ENCODE measurements around the gene GRHL1. TPM values are rescaled to one million over a fixed set of nuclear protein-coding genes. Genes with fewer than 3 reads are reported as not detected.
"Not testable (repeated sequence)": the region's sequence is repeated elsewhere in the genome, so short reads cannot be mapped to it uniquely, and the experiment has no call there.

Gene GRHL1
- total and polyA plus RNA-seq, 9 donors, result 0.18 to 2.4 (median 0.63) TPM; not detected in 1

DNA sequence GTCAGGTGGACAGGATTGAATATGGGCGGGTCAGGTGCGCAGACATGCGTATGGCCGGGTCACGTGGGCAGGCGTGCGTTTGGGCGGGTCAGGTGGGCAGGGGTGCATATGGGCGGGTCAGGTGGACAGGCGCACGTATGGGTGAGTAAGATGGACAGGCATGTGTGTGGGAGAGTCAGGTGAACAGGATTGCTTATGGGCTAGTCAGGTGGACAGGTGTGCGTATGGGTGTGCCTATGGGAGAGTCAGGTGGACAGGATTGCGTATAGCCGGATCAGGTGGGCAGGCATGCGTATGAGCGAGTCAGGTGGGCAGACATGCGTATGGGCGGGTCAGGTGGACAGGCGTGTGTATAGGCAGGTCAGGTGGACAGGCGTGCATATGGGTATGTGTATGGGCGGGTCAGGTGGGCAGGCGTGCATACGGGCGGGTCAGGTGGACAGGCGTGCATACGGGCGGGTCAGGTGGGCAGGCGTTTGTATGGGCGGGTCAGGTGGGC, 61.5 kb downstream of the GRHL1 start:
- no peak for TF ChIP-seq POLR2A (IDR thresholded peaks at IDR 0.05)
- TF ChIP-seq, protein P1, sequence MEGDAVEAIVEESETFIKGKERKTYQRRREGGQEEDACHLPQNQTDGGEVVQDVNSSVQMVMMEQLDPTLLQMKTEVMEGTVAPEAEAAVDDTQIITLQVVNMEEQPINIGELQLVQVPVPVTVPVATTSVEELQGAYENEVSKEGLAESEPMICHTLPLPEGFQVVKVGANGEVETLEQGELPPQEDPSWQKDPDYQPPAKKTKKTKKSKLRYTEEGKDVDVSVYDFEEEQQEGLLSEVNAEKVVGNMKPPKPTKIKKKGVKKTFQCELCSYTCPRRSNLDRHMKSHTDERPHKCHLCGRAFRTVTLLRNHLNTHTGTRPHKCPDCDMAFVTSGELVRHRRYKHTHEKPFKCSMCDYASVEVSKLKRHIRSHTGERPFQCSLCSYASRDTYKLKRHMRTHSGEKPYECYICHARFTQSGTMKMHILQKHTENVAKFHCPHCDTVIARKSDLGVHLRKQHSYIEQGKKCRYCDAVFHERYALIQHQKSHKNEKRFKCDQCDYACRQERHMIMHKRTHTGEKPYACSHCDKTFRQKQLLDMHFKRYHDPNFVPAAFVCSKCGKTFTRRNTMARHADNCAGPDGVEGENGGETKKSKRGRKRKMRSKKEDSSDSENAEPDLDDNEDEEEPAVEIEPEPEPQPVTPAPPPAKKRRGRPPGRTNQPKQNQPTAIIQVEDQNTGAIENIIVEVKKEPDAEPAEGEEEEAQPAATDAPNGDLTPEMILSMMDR (IDR thresholded peaks at IDR 0.05), result no peak
- Histone ChIP-seq H3K4me3 (no peak overlapping the region), H3K27ac (no peak overlapping the region), H3K9me3 (no peaks in the 10 kb centered on the region), H3K36me3 (no peaks in the 10 kb centered on the region), H3K4me1 (ENCODE audit: insufficient read depth) (peaks cover 17% of the 10 kb centered on the region), H3K27me3 (no peaks in the 10 kb centered on the region)
- intact Hi-C loops (cut with DNase I), result no loop called here
- peak in 1 of 5 donors; percentile 23 for DNase-seq
- WGBS, 3 donors, result 89 to 92% (median 89%) methylated on average over 29 of the region's 29 CpGs

DNA sequence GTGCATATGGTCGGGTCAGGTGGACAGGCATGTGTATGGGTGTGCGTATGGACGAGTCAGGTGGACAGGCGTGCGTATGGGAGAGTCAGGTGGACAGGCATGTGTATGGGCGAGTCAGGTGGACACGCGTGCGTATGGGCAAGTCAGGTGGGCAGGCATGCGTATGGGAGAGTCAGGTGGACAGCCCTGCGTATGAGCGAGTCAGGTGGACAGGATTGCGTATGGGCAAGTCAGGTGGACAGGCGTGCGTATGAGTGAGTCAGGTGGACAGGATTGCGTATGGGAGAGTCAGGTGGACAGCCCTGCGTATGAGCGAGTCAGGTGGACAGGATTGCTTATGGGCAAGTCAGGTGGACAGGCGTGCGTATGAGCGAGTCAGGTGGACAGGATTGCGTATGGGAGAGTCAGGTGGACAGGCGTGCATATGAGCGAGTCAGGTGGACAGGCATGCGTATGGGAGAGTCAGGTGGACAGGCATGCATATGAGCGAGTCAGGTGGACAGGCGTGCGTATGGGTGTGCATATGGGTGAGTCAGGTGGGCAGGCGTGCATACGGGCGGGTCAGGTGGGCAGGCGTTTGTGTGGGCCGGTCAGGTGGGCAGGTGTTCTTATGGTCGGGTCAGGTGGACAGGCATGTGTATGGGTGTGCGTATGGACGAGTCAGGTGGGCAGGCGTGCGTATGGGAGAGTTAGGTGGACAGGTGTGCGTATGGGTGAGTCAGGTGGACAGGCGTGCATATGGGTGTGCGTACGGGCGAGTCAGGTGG, 62.3 kb downstream of the GRHL1 start:
- H3K36me3 ChIP-seq; H3K27ac ChIP-seq; H3K9me3 ChIP-seq; H3K4me3 ChIP-seq; intact Hi-C loops (cut with DNase I); H3K27me3 ChIP-seq: not testable (repeated sequence)
- WGBS, 3 donors, result 91 to 94% (median 93%) methylated on average over 43 of the region's 43 CpGs
- H3K4me1 ChIP-seq (ENCODE audit: insufficient read depth), result peaks cover 20% of the 10 kb centered on the region
- DNase-seq, result peak in 1 of 5 donors; percentile 26

DNA sequence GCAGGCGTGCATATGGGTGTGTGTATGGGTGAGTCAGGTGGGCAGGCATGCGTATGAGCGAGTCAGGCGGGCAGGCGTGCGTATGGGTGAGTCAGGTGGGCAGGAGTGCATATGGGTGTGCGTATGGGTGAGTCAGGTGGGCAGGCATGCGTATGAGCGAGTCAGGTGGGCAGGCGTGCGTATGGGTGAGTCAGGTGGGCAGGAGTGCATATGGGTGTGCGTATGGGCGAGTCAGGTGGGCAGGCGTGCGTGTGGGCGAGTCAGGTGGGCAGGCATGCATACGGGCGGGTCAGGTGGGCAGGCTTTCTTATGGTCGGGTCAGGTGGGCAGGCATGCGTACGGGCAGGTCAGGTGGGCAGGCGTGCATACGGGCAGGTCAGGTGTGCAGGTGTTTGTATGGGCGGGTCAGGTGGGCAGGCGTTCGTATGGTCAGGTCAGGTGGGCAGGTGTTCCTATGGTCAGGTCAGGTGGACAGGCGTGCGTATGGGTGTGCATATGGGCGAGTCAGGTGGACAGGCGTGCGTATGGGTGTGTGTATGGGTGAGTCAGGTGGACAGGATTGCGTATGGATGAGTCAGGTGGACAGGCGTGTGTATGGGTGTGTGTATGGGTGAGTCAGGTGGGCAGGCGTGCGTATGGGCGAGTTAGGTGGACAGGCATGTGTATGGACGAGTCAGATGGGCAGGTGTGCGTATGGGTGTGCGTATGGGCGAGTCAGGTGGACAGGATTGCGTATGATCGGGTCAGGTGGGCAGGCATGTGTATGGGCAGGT, 63.1 kb downstream of the GRHL1 start:
- no peak for DNase-seq
- Histone ChIP-seq H3K4me3 (no peak overlapping the region), H3K27ac (no peak overlapping the region), H3K9me3 (no peaks in the 10 kb centered on the region), H3K4me1 (ENCODE audit: insufficient read depth) (peaks cover 19% of the 10 kb centered on the region), H3K36me3 (no peaks in the 10 kb centered on the region), H3K27me3 (no peaks in the 10 kb centered on the region)
- WGBS, 3 donors, result 91 to 94% (median 91%) methylated on average over 42 of the region's 42 CpGs
- intact Hi-C loops (cut with DNase I), result no loop called here
- TF ChIP-seq, protein P1 (IDR thresholded peaks at IDR 0.05), result no peak

DNA sequence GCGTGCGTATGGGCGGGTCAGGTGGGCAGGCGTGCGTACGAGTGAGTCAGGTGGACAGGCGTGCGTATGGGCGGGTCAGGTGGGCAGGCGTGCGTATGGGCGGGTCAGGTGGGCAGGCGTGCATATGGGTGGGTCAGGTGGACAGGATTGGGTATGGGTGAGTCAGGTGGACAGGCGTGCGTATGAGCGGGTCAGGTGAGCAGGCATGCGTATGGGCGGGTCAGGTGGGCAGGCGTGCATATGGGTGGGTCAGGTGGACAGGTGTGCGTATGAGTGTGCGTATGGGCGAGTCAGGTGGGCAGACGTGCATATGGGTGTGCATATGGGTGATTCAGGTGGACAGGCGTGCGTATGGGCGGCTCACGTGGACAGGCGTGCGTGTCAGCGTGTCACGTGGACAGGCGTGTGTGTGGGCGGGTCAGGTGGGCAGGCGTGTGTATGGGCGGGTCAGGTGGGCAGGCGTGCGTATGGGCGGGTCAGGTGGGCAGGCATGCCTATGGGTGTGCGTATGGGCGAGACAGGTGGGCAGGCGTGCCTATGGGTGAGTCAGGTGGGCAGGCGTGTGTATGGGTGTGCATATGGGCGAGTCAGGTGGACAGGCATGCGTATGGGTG, 64.0 kb downstream of the GRHL1 start:
- H3K27me3 ChIP-seq; intact Hi-C loops (cut with DNase I); H3K27ac ChIP-seq; H3K9me3 ChIP-seq; H3K36me3 ChIP-seq; H3K4me3 ChIP-seq: not testable (repeated sequence)
- peaks cover 10% of the 10 kb centered on the region for H3K4me1 ChIP-seq (ENCODE audit: insufficient read depth)
- 92 to 97% (median 94%) methylated on average over 41 to 44 of the region's 44 CpGs for WGBS, 3 donors
- DNase-seq, result peak in 2 of 5 donors; percentile 12 to 26

DNA sequence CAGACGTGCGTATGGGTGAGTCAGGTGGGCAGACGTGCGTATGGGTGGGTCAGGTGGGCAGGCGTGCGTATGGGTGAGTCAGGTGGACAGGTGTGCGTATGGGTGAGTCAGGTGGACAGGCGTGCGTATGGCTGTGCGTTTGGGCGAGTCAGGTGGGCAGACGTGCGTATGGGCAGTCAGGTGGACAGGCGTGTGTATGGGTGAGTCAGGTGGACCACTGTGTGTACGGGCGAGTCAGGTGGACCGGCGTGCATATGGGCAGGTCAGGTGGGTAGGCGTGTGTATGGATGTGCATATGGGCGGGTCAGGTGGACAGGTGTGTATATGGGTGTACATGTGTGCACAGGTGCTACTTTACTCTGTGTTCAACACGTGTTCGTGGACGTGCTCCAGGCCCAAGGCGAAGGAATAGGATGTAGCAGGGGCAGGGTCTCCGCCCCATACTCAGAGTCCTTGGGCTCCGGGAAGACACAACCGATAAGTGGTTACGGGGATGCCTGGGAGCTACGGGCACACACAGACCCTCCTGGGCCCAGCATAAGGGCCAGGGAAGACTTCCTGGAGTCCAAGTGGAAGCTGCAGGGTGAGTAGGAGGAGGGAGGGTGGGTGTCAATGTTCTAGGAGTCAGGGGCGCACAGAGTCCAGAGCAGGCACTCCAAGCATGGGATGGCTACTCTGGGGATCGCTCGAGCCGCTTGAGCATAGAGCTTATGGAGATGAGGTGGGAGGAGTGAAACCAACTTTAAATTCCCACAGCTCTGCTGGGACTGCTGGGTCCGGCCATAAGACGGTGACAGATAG, 64.7 kb downstream of the GRHL1 start:
- Histone ChIP-seq H3K4me3 (no peak overlapping the region), H3K27ac (no peak overlapping the region), H3K4me1 (ENCODE audit: insufficient read depth) (peaks cover 8% of the 10 kb centered on the region), H3K36me3 (no peaks in the 10 kb centered on the region), H3K27me3 (no peaks in the 10 kb centered on the region), H3K9me3 (no peaks in the 10 kb centered on the region)
- intact Hi-C loops (cut with DNase I), result no loop called here
- WGBS, 3 donors, result 92 to 93% (median 92%) methylated on average over 35 of the region's 35 CpGs
- TF ChIP-seq, protein P1 (IDR thresholded peaks at IDR 0.05), result no peak
- TF ChIP-seq POLR2A (IDR thresholded peaks at IDR 0.05) (no peak), EP300 (IDR thresholded peaks at IDR 0.05) (no peak)
- DNase-seq, result peak in 2 of 5 donors; percentile 12 to 26

Measured in ovary (tissue), 9 donors.